ENCODE measurements around the gene RPS6KB1. TPM values are rescaled to one million over a fixed set of nuclear protein-coding genes. Genes with fewer than 3 reads are reported as not detected.
"Not testable (repeated sequence)": the region's sequence is repeated elsewhere in the genome, so short reads cannot be mapped to it uniquely, and the experiment has no call there.

RPS6KB1 gene
- total RNA-seq, 1 donor from 2014 or later: 20.3 TPM

GRCh38 chr17:59903455-59903854 lies 10.5 kb downstream of the RPS6KB1 start:
- intact Hi-C loops (cut with micrococcal nuclease): no loop called here
- H3K27ac ChIP-seq (replicated peaks): no peak overlapping the region
- TF ChIP-seq, protein P1, sequence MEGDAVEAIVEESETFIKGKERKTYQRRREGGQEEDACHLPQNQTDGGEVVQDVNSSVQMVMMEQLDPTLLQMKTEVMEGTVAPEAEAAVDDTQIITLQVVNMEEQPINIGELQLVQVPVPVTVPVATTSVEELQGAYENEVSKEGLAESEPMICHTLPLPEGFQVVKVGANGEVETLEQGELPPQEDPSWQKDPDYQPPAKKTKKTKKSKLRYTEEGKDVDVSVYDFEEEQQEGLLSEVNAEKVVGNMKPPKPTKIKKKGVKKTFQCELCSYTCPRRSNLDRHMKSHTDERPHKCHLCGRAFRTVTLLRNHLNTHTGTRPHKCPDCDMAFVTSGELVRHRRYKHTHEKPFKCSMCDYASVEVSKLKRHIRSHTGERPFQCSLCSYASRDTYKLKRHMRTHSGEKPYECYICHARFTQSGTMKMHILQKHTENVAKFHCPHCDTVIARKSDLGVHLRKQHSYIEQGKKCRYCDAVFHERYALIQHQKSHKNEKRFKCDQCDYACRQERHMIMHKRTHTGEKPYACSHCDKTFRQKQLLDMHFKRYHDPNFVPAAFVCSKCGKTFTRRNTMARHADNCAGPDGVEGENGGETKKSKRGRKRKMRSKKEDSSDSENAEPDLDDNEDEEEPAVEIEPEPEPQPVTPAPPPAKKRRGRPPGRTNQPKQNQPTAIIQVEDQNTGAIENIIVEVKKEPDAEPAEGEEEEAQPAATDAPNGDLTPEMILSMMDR (IDR thresholded peaks at IDR 0.05; ENCODE audit: borderline replicate concordance): no peak
- DNase-seq: no peak
- no peak overlapping the region for H3K4me3 ChIP-seq
- no peaks in the 10 kb centered on the region for H3K9me3 ChIP-seq (replicated peaks)
- peaks cover 4% of the 10 kb centered on the region for H3K36me3 ChIP-seq
- peaks cover 11% of the 10 kb centered on the region for H3K4me1 ChIP-seq
- H3K27me3 ChIP-seq (ENCODE audit: low read depth): no peaks in the 10 kb centered on the region

- H3K27me3 ChIP-seq (ENCODE audit: low read depth): no peaks in the 10 kb centered on the region
- intact Hi-C loops (cut with micrococcal nuclease): no loop called here
- H3K9me3 ChIP-seq (replicated peaks): no peaks in the 10 kb centered on the region
- H3K4me3 ChIP-seq: no peak overlapping the region
- H3K36me3 ChIP-seq: peaks cover 34% of the 10 kb centered on the region
- no peak overlapping the region for H3K27ac ChIP-seq (replicated peaks)
- no peak for DNase-seq
- TF ChIP-seq, protein P1 (IDR thresholded peaks at IDR 0.05; ENCODE audit: borderline replicate concordance): no peak
- no peaks in the 10 kb centered on the region for H3K4me1 ChIP-seq
These were observed 14.5 kb downstream of the RPS6KB1 start for GRCh38 chr17:59907467-59907866.

DNA sequence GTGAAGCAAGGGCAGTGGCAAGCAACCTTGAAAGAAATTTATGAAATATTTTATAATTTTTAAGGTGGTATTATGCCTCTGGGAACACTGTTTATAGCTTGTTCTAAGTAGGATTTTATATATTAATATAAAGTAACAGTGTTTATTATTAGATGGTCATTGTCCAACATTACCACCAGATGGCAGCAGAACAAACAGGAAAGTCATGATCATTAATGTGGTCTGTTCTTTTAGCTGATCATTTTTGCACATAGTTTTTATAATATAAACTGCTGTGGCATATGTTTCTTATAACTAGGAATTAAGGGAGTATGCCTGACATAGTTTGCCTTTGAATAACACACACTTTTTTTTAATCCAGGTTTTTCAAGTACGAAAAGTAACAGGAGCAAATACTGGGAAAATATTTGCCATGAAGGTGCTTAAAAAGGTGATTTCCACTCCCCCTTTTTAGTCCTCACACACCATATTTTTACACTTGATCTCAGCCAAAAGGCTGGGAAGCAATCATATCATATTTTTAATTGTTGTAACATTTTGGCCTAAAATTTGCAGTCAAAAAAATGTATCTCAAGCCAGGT lies 21.4 kb downstream of the RPS6KB1 start:
- no peaks in the 10 kb centered on the region for H3K9me3 ChIP-seq (replicated peaks)
- no peaks in the 10 kb centered on the region for H3K27me3 ChIP-seq (ENCODE audit: low read depth)
- intact Hi-C loops (cut with micrococcal nuclease): no loop called here
- peaks cover 87% of the 10 kb centered on the region for H3K36me3 ChIP-seq
- H3K27ac ChIP-seq (replicated peaks): no peak overlapping the region
- no peaks in the 10 kb centered on the region for H3K4me1 ChIP-seq
- TF ChIP-seq, protein P1 (IDR thresholded peaks at IDR 0.05; ENCODE audit: borderline replicate concordance): peak; percentile 74
- H3K4me3 ChIP-seq: no peak overlapping the region
- no peak for DNase-seq

GRCh38 chr17:59916446-59916845 lies 23.5 kb downstream of the RPS6KB1 start:
- no peaks in the 10 kb centered on the region for H3K4me1 ChIP-seq
- intact Hi-C loops (cut with micrococcal nuclease): no loop called here
- DNase-seq: no peak
- TF ChIP-seq, protein P1 (IDR thresholded peaks at IDR 0.05; ENCODE audit: borderline replicate concordance): no peak
- H3K9me3 ChIP-seq (replicated peaks): no peaks in the 10 kb centered on the region
- no peak overlapping the region for H3K4me3 ChIP-seq
- H3K27ac ChIP-seq (replicated peaks): no peak overlapping the region
- H3K27me3 ChIP-seq (ENCODE audit: low read depth): no peaks in the 10 kb centered on the region
- H3K36me3 ChIP-seq: peaks cover 85% of the 10 kb centered on the region

GRCh38 chr17:59920637-59921036 lies 27.7 kb downstream of the RPS6KB1 start:
- intact Hi-C loops (cut with micrococcal nuclease); H3K27me3 ChIP-seq (ENCODE audit: low read depth); DNase-seq; H3K4me1 ChIP-seq; H3K27ac ChIP-seq (replicated peaks); H3K9me3 ChIP-seq (replicated peaks); H3K4me3 ChIP-seq: not testable (repeated sequence)
- H3K36me3 ChIP-seq: peaks cover 83% of the 10 kb centered on the region

GRCh38 chr17:59930121-59930520 lies 37.2 kb downstream of the RPS6KB1 start:
- H3K9me3 ChIP-seq (replicated peaks); H3K27ac ChIP-seq (replicated peaks); intact Hi-C loops (cut with micrococcal nuclease); H3K4me1 ChIP-seq; DNase-seq; H3K4me3 ChIP-seq; H3K27me3 ChIP-seq (ENCODE audit: low read depth): not testable (repeated sequence)
- peaks cover 97% of the 10 kb centered on the region for H3K36me3 ChIP-seq

DNA sequence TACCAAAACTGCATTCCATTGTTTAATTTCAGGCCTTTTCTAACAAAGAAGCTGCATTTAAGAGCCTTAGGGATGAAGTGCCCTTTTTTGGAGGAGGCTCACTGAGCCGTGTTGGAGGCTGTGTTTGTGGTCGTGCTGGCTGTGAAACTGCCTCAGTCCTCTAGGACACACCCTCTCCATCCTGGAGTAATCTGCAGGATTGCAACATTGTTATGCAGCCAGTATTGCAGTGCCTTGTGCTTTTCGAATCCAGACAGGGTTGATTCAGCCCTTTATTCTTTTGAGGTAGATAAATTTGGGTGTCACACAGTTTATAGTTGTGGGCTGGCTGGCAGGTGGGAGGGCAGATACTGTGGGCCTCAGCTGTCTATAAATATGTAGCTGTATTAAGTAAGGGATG lies 37.8 kb downstream of the RPS6KB1 start:
- H3K36me3 ChIP-seq: peaks cover 100% of the 10 kb centered on the region
- H3K4me1 ChIP-seq; H3K9me3 ChIP-seq (replicated peaks); DNase-seq; H3K4me3 ChIP-seq; H3K27ac ChIP-seq (replicated peaks); H3K27me3 ChIP-seq (ENCODE audit: low read depth); intact Hi-C loops (cut with micrococcal nuclease): not testable (repeated sequence)

- H3K9me3 ChIP-seq (replicated peaks); H3K27me3 ChIP-seq (ENCODE audit: low read depth); intact Hi-C loops (cut with micrococcal nuclease); H3K4me1 ChIP-seq; H3K4me3 ChIP-seq; DNase-seq; H3K27ac ChIP-seq (replicated peaks): not testable (repeated sequence)
- H3K36me3 ChIP-seq: peaks cover 99% of the 10 kb centered on the region
These were observed 40.4 kb downstream of the RPS6KB1 start for GRCh38 chr17:59933317-59933716.

DNA sequence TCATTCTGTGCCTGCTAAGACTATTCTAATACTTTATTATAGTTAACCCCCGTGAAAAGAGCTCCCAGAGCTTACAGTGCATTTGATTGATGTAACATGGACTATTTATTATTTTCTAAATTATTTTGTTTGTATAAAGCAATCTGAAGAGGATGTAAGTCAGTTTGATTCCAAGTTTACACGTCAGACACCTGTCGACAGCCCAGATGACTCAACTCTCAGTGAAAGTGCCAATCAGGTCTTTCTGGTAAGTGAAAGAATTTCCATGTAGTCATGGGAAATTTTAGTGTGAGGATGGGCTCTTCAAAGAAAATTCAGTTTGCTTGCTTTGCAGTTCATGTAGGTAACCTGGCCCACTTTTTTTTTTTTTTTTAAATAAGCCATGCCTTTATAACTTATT lies 47.8 kb downstream of the RPS6KB1 start:
- intact Hi-C loops (cut with micrococcal nuclease); H3K9me3 ChIP-seq (replicated peaks); H3K4me1 ChIP-seq; DNase-seq; H3K27me3 ChIP-seq (ENCODE audit: low read depth); H3K4me3 ChIP-seq; H3K27ac ChIP-seq (replicated peaks): not testable (repeated sequence)
- H3K36me3 ChIP-seq: peaks cover 87% of the 10 kb centered on the region
